ENCODE measurements around the gene PTPN1. TPM values are rescaled to one million over a fixed set of nuclear protein-coding genes. Genes with fewer than 3 reads are reported as not detected.
A peak's percentile ranks its signal among the peaks of the same experiment; 100 is the strongest.

Gene PTPN1
- total and polyA plus RNA-seq, 2 of the 13 experiments (the other 11 are each of a cell fraction or from before 2014, with no cell fraction given): 17.7 to 37.2 TPM

DNA sequence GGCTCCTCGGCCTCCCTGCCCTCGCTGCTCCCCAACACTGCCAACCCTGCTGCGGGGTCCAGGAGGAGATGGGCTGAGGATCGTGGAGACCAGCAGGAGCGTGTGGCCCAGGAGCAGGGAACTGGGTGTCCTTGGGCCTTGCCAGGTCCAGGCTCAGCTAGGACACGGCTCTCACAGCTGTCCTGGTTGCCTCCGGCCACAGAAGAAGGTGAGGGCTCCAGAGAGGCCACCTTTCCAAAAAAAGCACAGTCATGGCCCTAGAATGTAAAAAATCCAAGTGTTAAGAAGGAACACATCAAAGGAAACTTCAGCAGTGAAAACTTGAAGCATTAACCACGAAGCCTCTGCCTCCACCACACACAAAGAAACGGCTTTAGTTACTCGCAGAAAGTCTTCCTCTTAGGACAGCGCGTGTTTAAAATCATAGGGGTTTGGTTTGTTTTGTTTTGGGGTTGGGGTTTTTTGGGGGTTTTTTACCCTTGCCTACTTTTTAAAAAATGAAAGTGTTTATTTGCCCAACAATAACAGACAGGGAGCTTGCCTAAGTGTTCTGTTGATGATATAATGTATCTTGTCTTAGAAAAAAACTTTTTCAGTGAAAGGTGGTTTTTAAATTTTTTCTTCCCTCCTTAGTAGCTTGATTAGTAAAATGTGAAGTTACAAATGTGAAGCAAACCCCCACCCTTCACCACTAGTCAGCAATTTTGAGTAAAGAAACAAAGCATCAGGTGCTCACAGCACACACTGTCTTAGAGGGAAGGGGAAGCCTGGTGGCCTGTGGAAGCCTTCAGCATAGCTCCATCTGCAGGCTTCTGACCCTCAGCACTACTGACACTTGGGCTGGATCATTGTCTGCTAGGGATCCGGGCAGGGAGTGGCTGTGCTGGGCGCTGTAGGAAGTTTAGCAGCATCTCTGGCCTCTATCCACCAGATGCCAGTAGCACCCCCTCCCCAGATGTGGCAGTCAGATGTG is 60.0 kb downstream of the PTPN1 start (continued):
- TF ChIP-seq ZFP41 (CRISPR knock-in tag; IDR thresholded peaks at IDR 0.05; ENCODE audit: borderline replicate concordance) (no peak), TCF7 (IDR thresholded peaks at IDR 0.05; ENCODE audit: low read depth) (no peak), ZNF768 (CRISPR knock-in tag; IDR thresholded peaks at IDR 0.05) (peak; percentile 90), REXO4 (CRISPR knock-in tag; IDR thresholded peaks at IDR 0.05; ENCODE audit: borderline replicate concordance) (no peak), CHD4 (IDR thresholded peaks at IDR 0.05; ENCODE audit: borderline replicate concordance, low read length) (no peak), XRCC5 (optimal IDR thresholded peaks at IDR 0.05; ENCODE audit: low read length) (peak; percentile 21), ZNF333 (CRISPR knock-in tag; IDR thresholded peaks at IDR 0.05; ENCODE audit: borderline replicate concordance) (no peak), BHLHE40 (IDR thresholded peaks at IDR 0.05; ENCODE audit: low read length) (no peak), HNRNPLL (IDR thresholded peaks at IDR 0.05; ENCODE audit: low read depth, low read length, poor library complexity, severe bottlenecking) (no peak), NKX3-1 (CRISPR knock-in tag; IDR thresholded peaks at IDR 0.05) (no peak), ZNF136 (CRISPR knock-in tag; IDR thresholded peaks at IDR 0.05; ENCODE audit: low read depth) (no peak), ZNF343 (CRISPR knock-in tag; IDR thresholded peaks at IDR 0.05) (no peak), MZF1 (CRISPR knock-in tag; IDR thresholded peaks at IDR 0.05; ENCODE audit: borderline replicate concordance) (no peak), PTBP1 (IDR thresholded peaks at IDR 0.05; ENCODE audit: low read depth, low read length, poor library complexity, severe bottlenecking) (no peak), MAFF (IDR thresholded peaks at IDR 0.05; ENCODE audit: low read depth, low read length) (peak; percentile 69)
- TF ChIP-seq, protein P1, sequence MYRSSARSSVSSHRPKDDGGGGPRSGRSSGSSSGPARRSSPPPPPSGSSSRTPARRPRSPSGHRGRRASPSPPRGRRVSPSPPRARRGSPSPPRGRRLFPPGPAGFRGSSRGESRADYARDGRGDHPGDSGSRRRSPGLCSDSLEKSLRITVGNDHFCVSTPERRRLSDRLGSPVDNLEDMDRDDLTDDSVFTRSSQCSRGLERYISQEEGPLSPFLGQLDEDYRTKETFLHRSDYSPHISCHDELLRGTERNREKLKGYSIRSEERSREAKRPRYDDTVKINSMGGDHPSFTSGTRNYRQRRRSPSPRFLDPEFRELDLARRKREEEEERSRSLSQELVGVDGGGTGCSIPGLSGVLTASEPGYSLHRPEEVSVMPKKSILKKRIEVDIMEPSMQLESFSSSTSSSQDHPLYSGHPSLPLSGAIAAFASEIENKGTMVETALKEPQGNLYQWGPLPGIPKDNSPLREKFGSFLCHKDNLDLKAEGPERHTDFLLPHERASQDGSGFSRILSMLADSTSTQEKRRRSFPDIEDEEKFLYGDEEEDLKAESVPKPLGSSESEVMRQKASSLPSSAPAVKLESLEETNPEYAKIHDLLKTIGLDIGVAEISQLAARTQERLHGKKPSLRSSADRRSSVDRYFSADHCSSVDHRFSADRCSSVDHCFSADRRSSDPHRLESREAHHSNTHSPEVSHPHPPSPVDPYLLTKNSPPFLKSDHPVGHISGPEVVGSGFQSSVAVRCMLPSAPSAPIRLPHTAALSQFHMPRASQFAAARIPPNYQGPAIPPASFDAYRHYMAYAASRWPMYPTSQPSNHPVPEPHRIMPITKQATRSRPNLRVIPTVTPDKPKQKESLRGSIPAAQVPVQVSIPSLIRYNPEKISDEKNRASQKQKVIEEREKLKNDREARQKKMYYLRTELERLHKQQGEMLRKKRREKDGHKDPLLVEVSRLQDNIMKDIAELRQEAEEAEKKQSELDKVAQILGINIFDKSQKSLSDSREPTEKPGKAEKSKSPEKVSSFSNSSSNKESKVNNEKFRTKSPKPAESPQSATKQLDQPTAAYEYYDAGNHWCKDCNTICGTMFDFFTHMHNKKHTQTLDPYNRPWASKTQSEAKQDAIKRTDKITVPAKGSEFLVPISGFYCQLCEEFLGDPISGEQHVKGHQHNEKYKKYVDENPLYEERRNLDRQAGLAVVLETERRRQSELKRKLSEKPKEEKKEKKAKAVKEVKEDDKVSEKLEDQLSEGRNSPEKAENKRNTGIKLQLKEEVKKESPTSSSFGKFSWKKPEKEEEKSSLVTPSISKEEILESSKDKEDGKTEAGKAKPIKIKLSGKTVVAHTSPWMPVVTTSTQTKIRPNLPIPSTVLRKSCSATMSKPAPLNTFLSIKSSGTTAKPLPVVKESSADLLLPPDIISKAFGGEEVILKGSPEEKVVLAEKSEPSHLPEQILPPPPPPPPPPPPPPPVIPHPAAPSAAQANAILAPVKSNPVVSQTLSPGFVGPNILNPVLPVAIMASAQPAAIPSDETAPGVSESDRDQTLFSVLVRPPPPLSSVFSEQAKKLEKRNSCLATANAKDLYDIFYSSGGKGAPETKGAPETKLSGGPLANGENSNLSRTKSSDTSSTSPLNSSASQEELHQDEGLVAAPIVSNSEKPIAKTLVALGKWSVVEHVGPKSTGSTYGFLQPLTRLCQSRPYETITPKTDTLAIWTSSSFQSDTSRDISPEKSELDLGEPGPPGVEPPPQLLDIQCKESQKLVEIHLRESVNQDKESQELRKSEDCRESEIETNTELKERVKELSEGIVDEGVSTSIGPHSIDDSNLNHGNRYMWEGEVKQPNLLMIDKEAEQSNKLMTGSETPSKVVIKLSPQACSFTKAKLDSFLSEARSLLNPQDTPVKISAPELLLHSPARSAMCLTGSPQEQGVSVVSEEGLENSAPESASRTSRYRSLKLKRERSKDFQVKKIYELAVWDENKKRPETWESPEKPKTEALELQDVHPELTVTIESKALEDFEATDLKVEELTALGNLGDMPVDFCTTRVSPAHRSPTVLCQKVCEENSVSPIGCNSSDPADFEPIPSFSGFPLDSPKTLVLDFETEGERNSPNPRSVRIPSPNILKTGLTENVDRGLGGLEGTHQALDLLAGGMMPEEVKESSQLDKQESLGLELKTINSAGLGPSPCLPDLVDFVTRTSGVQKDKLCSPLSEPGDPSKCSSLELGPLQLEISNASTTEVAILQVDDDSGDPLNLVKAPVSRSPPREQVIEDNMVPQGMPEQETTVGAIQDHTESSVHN (CRISPR knock-in tag; IDR thresholded peaks at IDR 0.05): no peak
- TF ChIP-seq, protein P2, sequence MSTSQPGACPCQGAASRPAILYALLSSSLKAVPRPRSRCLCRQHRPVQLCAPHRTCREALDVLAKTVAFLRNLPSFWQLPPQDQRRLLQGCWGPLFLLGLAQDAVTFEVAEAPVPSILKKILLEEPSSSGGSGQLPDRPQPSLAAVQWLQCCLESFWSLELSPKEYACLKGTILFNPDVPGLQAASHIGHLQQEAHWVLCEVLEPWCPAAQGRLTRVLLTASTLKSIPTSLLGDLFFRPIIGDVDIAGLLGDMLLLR (CRISPR knock-in tag; IDR thresholded peaks at IDR 0.05): 0 out of 2 replicates have a peak, but pooled peaks have one; percentile 35
- TF ChIP-seq, protein P3, sequence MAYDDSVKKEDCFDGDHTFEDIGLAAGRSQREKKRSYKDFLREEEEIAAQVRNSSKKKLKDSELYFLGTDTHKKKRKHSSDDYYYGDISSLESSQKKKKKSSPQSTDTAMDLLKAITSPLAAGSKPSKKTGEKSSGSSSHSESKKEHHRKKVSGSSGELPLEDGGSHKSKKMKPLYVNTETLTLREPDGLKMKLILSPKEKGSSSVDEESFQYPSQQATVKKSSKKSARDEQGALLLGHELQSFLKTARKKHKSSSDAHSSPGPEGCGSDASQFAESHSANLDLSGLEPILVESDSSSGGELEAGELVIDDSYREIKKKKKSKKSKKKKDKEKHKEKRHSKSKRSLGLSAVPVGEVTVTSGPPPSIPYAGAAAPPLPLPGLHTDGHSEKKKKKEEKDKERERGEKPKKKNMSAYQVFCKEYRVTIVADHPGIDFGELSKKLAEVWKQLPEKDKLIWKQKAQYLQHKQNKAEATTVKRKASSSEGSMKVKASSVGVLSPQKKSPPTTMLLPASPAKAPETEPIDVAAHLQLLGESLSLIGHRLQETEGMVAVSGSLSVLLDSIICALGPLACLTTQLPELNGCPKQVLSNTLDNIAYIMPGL (CRISPR knock-in tag; IDR thresholded peaks at IDR 0.05; ENCODE audit: borderline replicate concordance in 1 of 2, low read depth in 1 of 2): no peak
